HFFc6 (cell line): ENCODE data around the gene BTBD8. TPM values are rescaled to one million over a fixed set of nuclear protein-coding genes. Genes with fewer than 3 reads are reported as not detected.

Experiments
- DNase-seq: peaks from one replicate; pipeline ENCODE4 v3.0.0-alpha.2; 2018
- H3K27ac Mint-ChIP-seq: 2 replicates; pipeline ENCODE4 v1.8.0; 2020; ENCODE audit warnings: mild to moderate bottlenecking, mixed read lengths
- H3K27me3 Mint-ChIP-seq: 2 replicates; pipeline ENCODE4 v1.8.0; 2021; ENCODE audit warnings: mild to moderate bottlenecking, moderate library complexity, mixed read lengths; ENCODE audit not compliant: insufficient read depth
- H3K36me3 Mint-ChIP-seq: 2 replicates; pipeline ENCODE4 v1.8.0; 2021; ENCODE audit warnings: low read depth, mixed read lengths
- H3K4me1 Mint-ChIP-seq: 2 replicates; pipeline ENCODE4 v1.8.0; 2020; ENCODE audit warnings: low read depth, mixed read lengths
- H3K4me3 Mint-ChIP-seq: 2 replicates; pipeline ENCODE4 v1.8.0; 2020; ENCODE audit warnings: mild to moderate bottlenecking, moderate library complexity, mixed read lengths
- H3K9me3 Mint-ChIP-seq: 2 replicates; pipeline ENCODE4 v1.8.0; 2020; ENCODE audit warnings: mild to moderate bottlenecking, mixed read lengths
- total RNA-seq, 6 experiments: library from RNA; stranded (reverse); fragmentation: NEBNext Ultra II Directional; extraction: Animal tissue kit (Norgen Biotek cat#: 25700); gene quantifications; 2 replicates in 1 of 6; 3 replicates in 5 of 6; pipeline ENCODE4 v1.2.3, GENCODE V29; 2021
- TF ChIP-seq, protein P1 (sequence below): fragments of 200-600 bp; sonication (generic); IDR thresholded peaks from 2 replicates; pipeline ENCODE4 v1.5.0; 2021; ENCODE audit warnings: antibody characterized with exemption, mild to moderate bottlenecking

BTBD8 gene
- total RNA-seq, 6 experiments from 2014 or later = 0.82 to 1.8 (median 1.0) TPM

DNA sequence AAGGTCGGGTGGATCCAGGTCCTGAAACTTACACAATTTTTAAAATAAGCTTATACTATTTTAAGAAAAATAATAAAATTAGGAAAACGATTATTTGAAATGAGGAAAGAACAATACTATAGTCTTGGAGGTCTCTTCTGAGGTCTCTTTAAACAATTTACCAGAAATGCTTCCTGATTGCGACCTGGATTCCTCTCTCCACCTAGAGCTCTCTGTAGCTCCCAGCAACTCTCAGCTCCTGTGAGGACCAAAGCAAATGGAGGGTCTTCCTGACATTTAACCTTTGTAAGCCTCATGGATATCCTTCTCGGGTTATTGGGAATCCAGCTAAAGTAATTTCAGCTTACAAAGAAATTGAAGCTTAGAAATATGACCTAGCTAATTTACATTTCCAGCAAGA lies 886 bp downstream of the BTBD8 start:
- Mint-ChIP-seq H3K27ac (no peak overlapping the region), H3K4me1 (peaks cover 6% of the 10 kb centered on the region), H3K4me3 (peak overlapping the region; percentile 92), H3K9me3 (peaks cover 14% of the 10 kb centered on the region), H3K36me3 (peaks cover 5% of the 10 kb centered on the region; the same call in 1 of the 2 replicates), H3K27me3 (no peaks in the 10 kb centered on the region; the same call in none of the 2 replicates)
- TF ChIP-seq, protein P1, sequence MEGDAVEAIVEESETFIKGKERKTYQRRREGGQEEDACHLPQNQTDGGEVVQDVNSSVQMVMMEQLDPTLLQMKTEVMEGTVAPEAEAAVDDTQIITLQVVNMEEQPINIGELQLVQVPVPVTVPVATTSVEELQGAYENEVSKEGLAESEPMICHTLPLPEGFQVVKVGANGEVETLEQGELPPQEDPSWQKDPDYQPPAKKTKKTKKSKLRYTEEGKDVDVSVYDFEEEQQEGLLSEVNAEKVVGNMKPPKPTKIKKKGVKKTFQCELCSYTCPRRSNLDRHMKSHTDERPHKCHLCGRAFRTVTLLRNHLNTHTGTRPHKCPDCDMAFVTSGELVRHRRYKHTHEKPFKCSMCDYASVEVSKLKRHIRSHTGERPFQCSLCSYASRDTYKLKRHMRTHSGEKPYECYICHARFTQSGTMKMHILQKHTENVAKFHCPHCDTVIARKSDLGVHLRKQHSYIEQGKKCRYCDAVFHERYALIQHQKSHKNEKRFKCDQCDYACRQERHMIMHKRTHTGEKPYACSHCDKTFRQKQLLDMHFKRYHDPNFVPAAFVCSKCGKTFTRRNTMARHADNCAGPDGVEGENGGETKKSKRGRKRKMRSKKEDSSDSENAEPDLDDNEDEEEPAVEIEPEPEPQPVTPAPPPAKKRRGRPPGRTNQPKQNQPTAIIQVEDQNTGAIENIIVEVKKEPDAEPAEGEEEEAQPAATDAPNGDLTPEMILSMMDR = no peak
- no peak for DNase-seq

DNA sequence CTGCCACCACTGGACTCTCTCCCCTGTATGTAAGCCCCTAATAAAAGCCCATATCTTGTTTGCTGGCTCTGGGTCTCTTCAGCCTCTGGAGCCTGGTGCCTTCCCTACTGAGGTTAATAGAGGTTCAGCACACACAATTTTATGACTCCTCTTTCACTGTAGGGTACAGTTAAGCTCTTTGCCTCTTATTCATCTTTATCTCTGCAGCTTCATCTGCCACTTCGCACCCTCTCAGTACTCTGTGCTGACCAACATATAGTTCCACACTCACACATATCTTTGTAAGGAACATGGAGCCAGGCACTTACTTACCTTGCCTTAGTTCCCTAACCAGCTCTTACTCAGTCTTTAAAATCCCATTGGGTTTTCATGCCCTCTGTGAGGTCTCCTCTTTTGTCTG lies 4.5 kb downstream of the BTBD8 start:
- peaks cover 6% of the 10 kb centered on the region for H3K4me1 Mint-ChIP-seq
- no peak for DNase-seq
- peaks cover 20% of the 10 kb centered on the region for H3K9me3 Mint-ChIP-seq
- TF ChIP-seq, protein P1 = no peak
- no peaks in the 10 kb centered on the region; the same call in none of the 2 replicates for H3K27me3 Mint-ChIP-seq
- peaks cover 5% of the 10 kb centered on the region; the same call in 1 of the 2 replicates for H3K36me3 Mint-ChIP-seq
- H3K27ac Mint-ChIP-seq = no peak overlapping the region
- no peak overlapping the region for H3K4me3 Mint-ChIP-seq

GRCh38 chr1:92085727-92086126 lies 5.6 kb downstream of the BTBD8 start:
- H3K27ac Mint-ChIP-seq = no peak overlapping the region
- no peaks in the 10 kb centered on the region for H3K4me1 Mint-ChIP-seq
- no peak for DNase-seq
- TF ChIP-seq, protein P1 = no peak
- H3K36me3 Mint-ChIP-seq = peaks cover 5% of the 10 kb centered on the region; the same call in 1 of the 2 replicates
- no peak overlapping the region for H3K4me3 Mint-ChIP-seq
- no peaks in the 10 kb centered on the region; the same call in 1 of the 2 replicates for H3K27me3 Mint-ChIP-seq
- peaks cover 20% of the 10 kb centered on the region for H3K9me3 Mint-ChIP-seq

- no peaks in the 10 kb centered on the region; the same call in 1 of the 2 replicates for H3K27me3 Mint-ChIP-seq
- TF ChIP-seq, protein P1 = no peak
- H3K36me3 Mint-ChIP-seq = peaks cover 5% of the 10 kb centered on the region; the same call in 1 of the 2 replicates
- H3K4me1 Mint-ChIP-seq = no peaks in the 10 kb centered on the region
- no peak for DNase-seq
- H3K9me3 Mint-ChIP-seq = peaks cover 20% of the 10 kb centered on the region
- no peak overlapping the region for H3K4me3 Mint-ChIP-seq
- H3K27ac Mint-ChIP-seq = no peak overlapping the region
These were observed 7.4 kb downstream of the BTBD8 start for GRCh38 chr1:92087542-92087941.

- Mint-ChIP-seq H3K27ac (no peak overlapping the region), H3K36me3 (no peaks in the 10 kb centered on the region), H3K4me3 (no peak overlapping the region), H3K27me3 (no peaks in the 10 kb centered on the region; the same call in none of the 2 replicates), H3K4me1 (no peaks in the 10 kb centered on the region), H3K9me3 (peaks cover under 1% of the 10 kb centered on the region; the same call in 1 of the 2 replicates)
- TF ChIP-seq, protein P1 = no peak
- no peak for DNase-seq
These were observed 11.5 kb downstream of the BTBD8 start for GRCh38 chr1:92091625-92092024.

- Mint-ChIP-seq H3K4me3 (no peak overlapping the region), H3K4me1 (no peaks in the 10 kb centered on the region), H3K27ac (no peak overlapping the region), H3K36me3 (no peaks in the 10 kb centered on the region), H3K9me3 (no peaks in the 10 kb centered on the region), H3K27me3 (no peaks in the 10 kb centered on the region; the same call in none of the 2 replicates)
- TF ChIP-seq, protein P1 = no peak
- no peak for DNase-seq
These were observed 13.9 kb downstream of the BTBD8 start for GRCh38 chr1:92094090-92094489.
